HG03558 (cell line): ENCODE measurements around the gene CBL.
"Not testable (repeated sequence)": the region's sequence is repeated elsewhere in the genome, so short reads cannot be mapped to it uniquely, and the experiment has no call there.

Experiments used
- ATAC-seq: cut with Tn5 transposase; IDR thresholded peaks from one replicate; pipeline ENCODE4 v1.9.1; 2021; ENCODE audit warnings: moderate number of reproducible peaks; ENCODE audit not compliant: unreplicated experiment; ENCODE audit errors: extremely low read depth

Gene CBL

GRCh38 chr11:119205574-119206510 is at the start of gene CBL:
Gene CBL, plus strand, starts transcription at chr11:119206339. Its CDS starts 79 bp downstream, at chr11:119206418.
- ATAC-seq, result peak; percentile 38

DNA sequence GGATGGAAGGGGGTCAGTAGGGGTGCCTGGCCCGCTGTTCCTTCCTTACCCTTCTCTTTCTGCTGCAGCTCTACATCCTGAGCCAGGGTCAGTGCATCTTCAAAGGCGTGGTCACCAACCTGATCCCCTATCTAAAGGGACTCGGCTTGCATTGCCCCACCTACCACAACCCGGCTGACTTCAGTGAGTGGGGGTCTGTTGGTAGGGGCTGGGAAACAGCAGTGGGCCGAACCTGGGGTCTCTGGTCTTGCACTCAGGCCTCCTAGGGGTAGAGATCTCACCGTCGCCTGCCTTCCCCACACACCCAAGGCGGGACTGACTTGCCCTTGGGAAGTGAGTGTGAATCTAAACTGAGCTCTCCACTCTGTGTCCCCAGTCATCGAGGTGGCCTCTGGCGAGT is 49.6 kb upstream of the CBL start:
- ATAC-seq, result no peak

- ATAC-seq, result no peak
Observed at GRCh38 chr11:119157063-119157462, 49.1 kb upstream of the CBL start.

- no peak for ATAC-seq
Observed at GRCh38 chr11:119158467-119158866, 47.7 kb upstream of the CBL start.

DNA sequence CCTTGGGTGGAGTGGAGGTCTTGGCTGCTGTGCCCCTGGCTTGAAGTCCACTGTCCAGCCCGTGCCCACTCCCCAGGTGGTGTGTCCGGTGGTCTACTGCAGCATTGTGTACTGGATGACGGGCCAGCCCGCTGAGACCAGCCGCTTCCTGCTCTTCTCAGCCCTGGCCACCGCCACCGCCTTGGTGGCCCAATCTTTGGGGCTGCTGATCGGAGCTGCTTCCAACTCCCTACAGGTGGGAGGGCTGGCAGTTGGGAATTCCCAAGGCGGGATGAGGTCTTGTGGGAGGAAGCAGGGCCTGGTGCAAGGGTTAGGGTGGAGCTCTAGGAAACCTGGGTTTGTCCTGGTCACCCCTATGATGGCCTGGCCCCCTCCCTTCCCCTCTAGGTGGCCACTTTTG is 46.0 kb upstream of the CBL start:
- ATAC-seq, result no peak

DNA sequence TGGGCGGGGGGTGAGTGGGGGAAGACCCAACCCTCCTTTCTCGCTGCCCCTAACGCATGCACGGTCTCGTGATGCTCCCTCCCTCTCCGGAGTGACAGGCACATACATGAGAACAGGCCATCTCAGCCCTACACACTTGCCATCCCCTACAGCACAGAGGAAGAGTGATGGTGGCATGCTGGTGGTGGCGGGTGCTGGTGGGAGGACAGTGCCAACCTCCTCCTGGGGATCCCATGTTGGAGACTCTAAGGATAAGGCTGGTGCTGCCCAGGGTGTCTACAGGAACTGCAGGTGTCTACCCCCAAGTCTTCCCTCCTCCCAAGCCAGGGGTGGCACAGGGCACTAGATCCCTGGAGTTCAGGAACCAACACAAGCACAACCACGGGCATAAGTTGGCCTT is 44.3 kb upstream of the CBL start:
- no peak for ATAC-seq

- ATAC-seq, result no peak
Observed at GRCh38 chr11:119166368-119167076, 39.6 kb upstream of the CBL start.

DNA sequence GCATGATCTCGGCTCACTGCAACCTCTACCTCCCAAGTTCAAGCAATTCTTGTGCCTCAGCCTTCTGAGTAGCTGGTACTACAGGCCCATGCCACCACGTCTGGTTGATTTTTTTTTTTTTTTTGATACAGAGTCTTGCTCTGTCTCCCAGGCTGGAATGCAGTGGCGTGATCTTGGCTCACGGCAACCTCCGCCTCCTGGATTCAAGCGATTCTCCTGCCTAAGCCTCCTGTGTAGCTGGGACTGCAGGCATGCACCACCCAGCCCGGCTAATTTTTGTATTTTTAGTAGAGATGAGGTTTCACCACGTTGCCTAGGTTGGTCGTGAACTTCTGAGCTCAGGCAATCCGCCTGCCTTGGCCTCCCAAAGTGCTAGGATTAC is 39.1 kb upstream of the CBL start:
- not testable (repeated sequence) for ATAC-seq

- no peak for ATAC-seq
Observed at GRCh38 chr11:119167933-119168332, 38.2 kb upstream of the CBL start.

GRCh38 chr11:119168471-119169281 is 37.5 kb upstream of the CBL start, which contains the start of gene NLRX1:
Gene NLRX1, plus strand, starts transcription at chr11:119168725. Its CDS starts 2,679 bp downstream, at chr11:119171404.
- peak; percentile 69 for ATAC-seq

DNA sequence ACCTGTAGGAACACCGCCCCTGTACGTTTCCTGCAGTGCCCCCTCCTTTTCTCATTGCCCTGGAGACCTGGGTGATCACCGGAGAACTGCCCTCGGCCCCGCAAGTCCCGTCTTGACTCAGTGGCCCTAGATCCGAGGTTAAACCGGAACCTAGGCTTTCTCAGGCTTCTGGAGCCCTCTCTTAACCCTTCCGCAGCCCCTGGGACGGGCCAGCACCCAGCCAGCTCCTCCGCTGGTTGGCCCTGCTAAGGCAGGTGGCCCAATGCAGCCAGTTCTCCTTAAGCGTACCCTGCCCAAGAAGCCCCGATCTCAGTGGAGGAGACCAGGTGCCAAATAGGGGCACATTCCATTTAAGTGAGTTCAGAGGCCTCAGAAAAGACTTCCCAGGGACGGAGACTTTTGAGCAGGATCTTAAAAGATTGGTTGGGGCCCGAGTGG is 36.8 kb upstream of the CBL start:
- ATAC-seq, result no peak

GRCh38 chr11:119172513-119172912 is 33.6 kb upstream of the CBL start:
- no peak for ATAC-seq

- no peak for ATAC-seq
Observed at GRCh38 chr11:119173453-119173852, 32.7 kb upstream of the CBL start.

GRCh38 chr11:119175493-119176077 is 30.6 kb upstream of the CBL start:
- ATAC-seq, result no peak

DNA sequence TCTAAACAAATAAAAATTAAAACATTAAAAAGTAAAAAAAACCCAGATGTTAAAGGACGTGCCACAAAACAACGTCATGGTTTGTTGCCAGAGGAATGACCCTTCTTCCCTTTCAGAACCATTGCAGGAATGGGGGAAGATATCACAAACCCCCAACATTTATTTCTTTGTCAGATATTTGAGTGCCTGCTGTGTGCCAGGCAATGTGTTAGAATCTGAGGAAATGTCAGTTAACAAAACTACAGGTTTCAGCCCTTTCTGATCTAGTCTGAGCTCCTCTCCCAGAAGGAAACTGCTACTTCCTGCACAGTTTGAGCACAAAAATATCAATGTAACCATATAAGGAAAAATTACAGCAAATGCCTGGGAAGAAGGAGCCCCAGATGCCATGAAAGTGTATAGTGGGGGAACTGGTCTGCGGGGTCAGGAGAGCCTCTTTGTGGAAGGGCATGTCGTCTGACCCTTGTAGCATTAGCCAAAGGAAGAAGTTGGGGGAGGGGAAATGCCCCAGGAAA is 27.9 kb upstream of the CBL start:
- ATAC-seq, result no peak

- ATAC-seq, result no peak
Observed at GRCh38 chr11:119179342-119179741, 26.8 kb upstream of the CBL start.

GRCh38 chr11:119179983-119180382 is 26.2 kb upstream of the CBL start:
- no peak for ATAC-seq

DNA sequence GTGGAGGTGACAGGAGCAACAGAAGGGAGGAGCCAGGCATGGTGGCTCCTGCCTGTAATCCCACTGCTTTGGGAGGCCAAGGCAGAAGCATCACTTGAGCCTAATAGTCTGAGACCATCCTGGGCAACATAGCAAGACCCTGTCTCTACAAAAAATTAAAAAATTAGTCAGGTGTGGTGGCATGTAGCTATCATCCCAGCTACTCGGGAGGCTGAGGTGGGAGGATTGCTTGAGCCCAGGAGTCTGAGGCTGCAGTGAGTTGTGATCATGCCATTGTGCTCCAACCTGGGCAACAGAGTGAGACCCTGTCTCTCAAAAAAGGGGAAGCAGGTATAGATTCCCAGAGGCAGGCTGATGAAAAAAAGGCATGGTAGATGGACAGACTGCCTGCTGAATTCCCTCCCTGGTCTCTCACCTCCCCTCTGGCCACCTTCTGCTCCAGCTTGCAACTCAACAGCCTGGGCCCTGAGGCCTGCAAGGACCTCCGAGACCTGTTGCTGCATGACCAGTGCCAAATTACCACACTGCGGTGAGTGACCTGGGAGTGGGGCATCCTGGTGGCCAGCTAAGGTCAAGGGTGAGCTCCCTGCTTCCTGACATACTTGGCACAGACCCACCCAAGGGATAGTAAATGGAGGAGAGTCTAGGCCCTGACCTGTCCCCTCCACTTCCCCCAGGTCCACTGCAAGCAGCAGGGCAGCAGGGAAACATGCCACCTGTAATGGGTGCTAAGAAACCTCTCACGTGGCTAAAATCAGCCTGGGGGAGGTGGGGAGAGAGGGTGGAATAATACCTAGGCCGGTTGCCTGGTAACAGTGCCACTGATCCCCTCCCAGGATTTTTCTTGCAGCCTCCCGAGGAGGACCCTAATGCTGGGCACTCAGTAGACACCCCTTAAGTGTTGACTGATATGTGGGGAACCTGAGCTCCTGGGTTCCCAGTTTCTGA is 25.1 kb upstream of the CBL start:
- no peak for ATAC-seq
